AG04450 (cell line): ENCODE data around the gene GNS. TPM values are rescaled to one million over a fixed set of nuclear protein-coding genes. Genes with fewer than 3 reads are reported as not detected.

ENCODE experiments used
- CTCF ChIA-PET: fragments of 300-600, 350-600 bp; formaldehyde crosslinking; extraction: SDS; loops from one replicate; lab custom pipeline; 2022; ENCODE audit warnings: antibody characterized with exemption, inconsistent platforms; lab: Charles Lee
- POLR2A ChIA-PET: fragments of 350-600 bp; formaldehyde crosslinking; extraction: SDS; loops from one replicate; lab custom pipeline; 2021; ENCODE audit warnings: antibody characterized with exemption, inconsistent platforms; lab: Yijun Ruan, JAX
- DNase-seq: peaks from one replicate; pipeline ENCODE4 v3.0.0-alpha.2; 2011; ENCODE audit warnings: low read depth, low spot score
- H3K27ac ChIP-seq: one replicate; pipeline ENCODE4 v1.5.1; 2012; ENCODE audit warnings: low read depth, low read length, control low read depth
- H3K27me3 ChIP-seq: one replicate; pipeline ENCODE4 v1.6.0; 2012; ENCODE audit warnings: low read length; ENCODE audit not compliant: control insufficient read depth, insufficient read depth
- H3K4me3 ChIP-seq: 2 replicates; pipeline ENCODE4 v1.5.1; 2011; ENCODE audit warnings: mild to moderate bottlenecking, low read depth, low read length, control low read depth
- H3K9me3 ChIP-seq: 2 replicates; pipeline ENCODE4 v1.5.1; 2012; ENCODE audit warnings: low read length; ENCODE audit not compliant: control insufficient read depth, insufficient read depth
- CTCF ChIP-seq: IDR thresholded peaks from 2 replicates; pipeline ENCODE4 v1.5.1; 2011; ENCODE audit warnings: low read depth, low read length, control low read depth, inconsistent platforms
- polyA plus RNA-seq: library from polyadenylated mRNA; depleted of rRNA; stranded (reverse); fragments of >200 nt; gene quantifications from 2 replicates; pipeline ENCODE4 v1.2.3, GENCODE V29; 2011

The GNS gene
- polyA plus RNA-seq, 1 experiment = 212 TPM

DNA sequence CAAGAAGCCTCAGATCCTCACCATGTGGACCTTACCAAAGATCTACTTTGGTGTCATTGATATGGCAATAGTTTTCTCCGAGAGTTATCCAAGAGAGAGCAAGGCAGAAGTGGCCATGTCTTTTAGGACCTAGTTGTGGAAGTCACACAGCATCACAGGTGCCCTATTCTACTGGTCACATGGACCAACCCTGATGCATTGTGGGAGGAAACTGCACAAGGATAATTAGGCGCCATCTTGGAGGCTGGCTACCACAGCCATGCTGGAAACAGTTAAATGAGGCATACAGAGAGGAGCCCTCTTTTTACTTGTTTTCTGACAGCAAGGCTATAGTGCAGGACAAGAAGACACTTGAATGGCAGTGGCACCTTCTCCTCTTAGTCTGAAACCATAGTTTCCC lies 49.8 kb downstream of the GNS start:
- H3K27ac ChIP-seq = no peak overlapping the region
- H3K27me3 ChIP-seq = no peaks in the 10 kb centered on the region
- TF ChIP-seq CTCF = no peak
- no peaks in the 10 kb centered on the region for H3K9me3 ChIP-seq
- ChIA-PET POLR2A (no interaction called here), CTCF (interaction anchor here (1.9 kb wide), 1 partner anchor 12 kb away, joined by 13 read pairs; no protein-coding TSS in a partner anchor)
- no peak for DNase-seq
- H3K4me3 ChIP-seq = no peak overlapping the region

DNA sequence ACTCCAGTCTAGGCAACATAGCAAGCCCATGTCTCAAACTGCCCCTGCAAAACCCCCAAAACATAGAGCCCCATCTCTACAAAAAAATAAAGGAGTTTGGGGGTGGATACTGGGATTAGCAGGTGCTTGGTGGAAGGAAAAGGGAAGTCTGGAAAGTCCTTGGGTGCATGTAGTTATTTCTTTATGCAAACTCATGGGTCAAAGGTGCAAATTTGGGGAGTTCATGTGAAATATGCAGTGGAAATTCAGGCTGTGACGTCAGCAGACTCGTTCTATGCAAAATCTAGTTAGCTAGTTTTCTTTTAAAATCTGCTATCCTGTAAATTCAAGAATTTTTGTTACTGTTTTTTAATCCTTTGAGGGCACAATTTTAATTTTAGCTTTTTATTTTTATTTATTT lies 51.3 kb downstream of the GNS start:
- Histone ChIP-seq H3K9me3 (no peaks in the 10 kb centered on the region), H3K27me3 (no peaks in the 10 kb centered on the region), H3K27ac (no peak overlapping the region), H3K4me3 (no peak overlapping the region)
- ChIA-PET POLR2A (no interaction called here), CTCF (interaction anchor here (1.0 to 3.1 kb wide), 5 partner anchors 8 to 158 kb away, joined by 3 to 14 read pairs (median 4); no protein-coding TSS in a partner anchor)
- DNase-seq = no peak
- TF ChIP-seq CTCF = no peak

GRCh38 chr12:64707362-64707761 lies 51.8 kb downstream of the GNS start:
- ChIA-PET CTCF (interaction anchor here (1.0 to 3.1 kb wide), 5 partner anchors 9 to 158 kb away, joined by 3 to 14 read pairs (median 4); no protein-coding TSS in a partner anchor), POLR2A (no interaction called here)
- Histone ChIP-seq H3K9me3 (no peaks in the 10 kb centered on the region), H3K4me3 (no peak overlapping the region), H3K27ac (no peak overlapping the region), H3K27me3 (no peaks in the 10 kb centered on the region)
- no peak for TF ChIP-seq CTCF
- no peak for DNase-seq

- ChIA-PET CTCF (interaction anchor here (1.0 to 3.1 kb wide), 4 partner anchors 9 to 157 kb away, joined by 3 to 14 read pairs (median 8); no protein-coding TSS in a partner anchor), POLR2A (no interaction called here)
- TF ChIP-seq CTCF = no peak
- H3K27me3 ChIP-seq = no peaks in the 10 kb centered on the region
- no peak for DNase-seq
- no peak overlapping the region for H3K4me3 ChIP-seq
- H3K9me3 ChIP-seq = no peaks in the 10 kb centered on the region
- H3K27ac ChIP-seq = no peak overlapping the region
Observed at GRCh38 chr12:64706857-64707256, 52.3 kb downstream of the GNS start.

- TF ChIP-seq CTCF = no peak
- ChIA-PET POLR2A (no interaction called here), CTCF (interaction anchor here (1.9 to 3.1 kb wide), 2 partner anchors 9 to 157 kb away, joined by 12 to 14 read pairs; no protein-coding TSS in a partner anchor)
- no peak for DNase-seq
- Histone ChIP-seq H3K27ac (no peak overlapping the region), H3K27me3 (no peaks in the 10 kb centered on the region), H3K9me3 (no peaks in the 10 kb centered on the region), H3K4me3 (no peak overlapping the region)
Observed at GRCh38 chr12:64706306-64706705, 52.9 kb downstream of the GNS start.
